T-helper 2 cell treated with Interferon-gamma antibody and Interleukin-4, amounts not matched to agents 100 ng/mL and 5 ng/mL, for 36 hours (primary cell): Measurements from ENCODE around the gene TMEM150C. TPM values are rescaled to one million over a fixed set of nuclear protein-coding genes. Genes with fewer than 3 reads are reported as not detected.

Experiments
- total RNA-seq: library from RNA; stranded (reverse); gene quantifications from 2 replicates; pipeline ENCODE4 v1.2.3, GENCODE V29; 2022

TMEM150C gene
- total RNA-seq, 1 donor from 2014 or later = not detected

Other genes with a start within 250 kb of the TMEM150C start
- gene HNRNPD, start 188.0 kb downstream of the TMEM150C start, total RNA-seq = 424 and 433 TPM in 2 replicates
- gene HNRNPDL, start 131.5 kb downstream of the TMEM150C start, total RNA-seq = 316 and 323 TPM in 2 replicates
- 40.4 and 42.3 TPM in 2 replicates for gene ENOPH1, start 131.4 kb downstream of the TMEM150C start, total RNA-seq
- 0.36 and 0.59 TPM in 2 replicates for gene SCD5, start 236.8 kb upstream of the TMEM150C start, total RNA-seq